ENCODE data around the gene MAD1L1.

DNA sequence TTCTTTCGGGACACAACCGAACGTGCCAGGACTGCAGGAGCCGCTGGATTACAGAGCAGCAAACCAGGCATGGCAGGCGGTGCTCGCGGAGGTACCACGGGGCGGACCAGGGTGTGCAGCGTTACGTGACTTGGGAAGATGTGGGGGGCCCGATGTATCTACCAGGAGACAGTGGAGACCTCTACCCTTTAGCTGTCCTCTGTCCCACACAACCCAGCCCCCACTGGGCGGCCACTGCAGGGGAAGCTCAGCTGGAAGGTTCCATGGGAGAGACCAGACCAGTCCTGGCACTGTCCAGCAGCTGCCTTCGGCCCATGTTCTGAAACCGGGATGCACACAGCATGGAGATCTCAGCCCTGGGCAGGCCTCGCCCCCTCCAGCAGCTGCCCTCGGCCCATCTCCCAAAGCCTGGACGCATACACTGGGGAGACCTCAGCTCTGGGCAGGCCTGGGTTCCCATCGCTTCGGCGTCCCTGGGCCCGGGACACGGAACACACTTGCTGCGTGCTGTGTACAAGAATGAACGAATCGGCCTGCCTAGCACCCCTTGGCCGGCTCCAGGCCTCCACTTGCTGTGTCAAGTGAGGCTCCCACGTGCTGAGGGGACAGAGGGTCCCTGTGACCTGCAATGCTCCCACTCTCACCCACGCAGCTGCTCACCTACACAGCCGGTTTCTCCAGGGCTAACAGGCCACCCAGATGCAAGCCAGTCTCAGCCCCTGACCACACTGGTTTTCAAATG lies 385.3 kb downstream of the MAD1L1 start:
- TF ChIP-seq, protein P1, sequence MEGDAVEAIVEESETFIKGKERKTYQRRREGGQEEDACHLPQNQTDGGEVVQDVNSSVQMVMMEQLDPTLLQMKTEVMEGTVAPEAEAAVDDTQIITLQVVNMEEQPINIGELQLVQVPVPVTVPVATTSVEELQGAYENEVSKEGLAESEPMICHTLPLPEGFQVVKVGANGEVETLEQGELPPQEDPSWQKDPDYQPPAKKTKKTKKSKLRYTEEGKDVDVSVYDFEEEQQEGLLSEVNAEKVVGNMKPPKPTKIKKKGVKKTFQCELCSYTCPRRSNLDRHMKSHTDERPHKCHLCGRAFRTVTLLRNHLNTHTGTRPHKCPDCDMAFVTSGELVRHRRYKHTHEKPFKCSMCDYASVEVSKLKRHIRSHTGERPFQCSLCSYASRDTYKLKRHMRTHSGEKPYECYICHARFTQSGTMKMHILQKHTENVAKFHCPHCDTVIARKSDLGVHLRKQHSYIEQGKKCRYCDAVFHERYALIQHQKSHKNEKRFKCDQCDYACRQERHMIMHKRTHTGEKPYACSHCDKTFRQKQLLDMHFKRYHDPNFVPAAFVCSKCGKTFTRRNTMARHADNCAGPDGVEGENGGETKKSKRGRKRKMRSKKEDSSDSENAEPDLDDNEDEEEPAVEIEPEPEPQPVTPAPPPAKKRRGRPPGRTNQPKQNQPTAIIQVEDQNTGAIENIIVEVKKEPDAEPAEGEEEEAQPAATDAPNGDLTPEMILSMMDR (IDR thresholded peaks at IDR 0.05; ENCODE audit: extremely low read depth in 1 of 2, insufficient read depth in 1 of 2, low read depth in 1 of 2, low read length in 2 of 2) = no peak
- TF ChIP-seq EZH2 (IDR thresholded peaks at IDR 0.05; ENCODE audit: borderline replicate concordance, low read depth, low read length, severe bottlenecking) (no peak), POLR2A (IDR thresholded peaks at IDR 0.05; ENCODE audit: low read depth, low read length) (no peak), POLR2AphosphoS5 (IDR thresholded peaks at IDR 0.05; ENCODE audit: insufficient read depth, low read depth, low read length) (no peak), JUN (IDR thresholded peaks at IDR 0.05; ENCODE audit: borderline replicate concordance, insufficient read depth, insufficient read length, low read depth) (no peak)
- TF ChIP-seq, protein P2, sequence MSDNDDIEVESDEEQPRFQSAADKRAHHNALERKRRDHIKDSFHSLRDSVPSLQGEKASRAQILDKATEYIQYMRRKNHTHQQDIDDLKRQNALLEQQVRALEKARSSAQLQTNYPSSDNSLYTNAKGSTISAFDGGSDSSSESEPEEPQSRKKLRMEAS (IDR thresholded peaks at IDR 0.05; ENCODE audit: insufficient read depth, insufficient read length) = no peak
